ENCODE results near the gene NEDD9.
A peak's percentile ranks its signal among the peaks of the same experiment; 100 is the strongest.

Gene NEDD9

GRCh38 chr6:11224966-11225463, 7.5 kb downstream of the NEDD9 start:
- H3K4me1 ChIP-seq (ENCODE audit: control insufficient read depth, insufficient read depth, low read length, unreplicated experiment) = peaks cover 32% of the 10 kb centered on the region

GRCh38 chr6:11224252-11224965, 8.1 kb downstream of the NEDD9 start:
- Histone ChIP-seq H2AFZ (ENCODE audit: low read length, unreplicated experiment) (no peak overlapping the region), H3K4me1 (ENCODE audit: control insufficient read depth, insufficient read depth, low read length, unreplicated experiment) (peaks cover 26% of the 10 kb centered on the region), H3K36me3 (ENCODE audit: insufficient read depth, low read length) (peaks cover 3% of the 10 kb centered on the region; the same call in 1 of the 2 replicates), H3K27ac (ENCODE audit: low read depth, low read length) (peak overlapping the region; percentile 68), H3K27me3 (ENCODE audit: insufficient read depth, low read length) (no peaks in the 10 kb centered on the region), H3K79me2 (ENCODE audit: control insufficient read depth, insufficient read depth, low read length, unreplicated experiment) (peaks cover 60% of the 10 kb centered on the region), H3K4me3 (ENCODE audit: low read depth, low read length) (peak overlapping the region; percentile 30; the same call in 1 of the 2 replicates)

More at GRCh38 chr6:11224966-11225463, 7.5 kb downstream of the NEDD9 start:
- Histone ChIP-seq H3K27me3 (ENCODE audit: insufficient read depth, low read length) (no peaks in the 10 kb centered on the region), H3K27ac (ENCODE audit: low read depth, low read length) (peak overlapping the region; percentile 68), H3K79me2 (ENCODE audit: control insufficient read depth, insufficient read depth, low read length, unreplicated experiment) (peaks cover 65% of the 10 kb centered on the region), H3K4me3 (ENCODE audit: low read depth, low read length) (peak overlapping the region; percentile 30; the same call in 1 of the 2 replicates), H3K36me3 (ENCODE audit: insufficient read depth, low read length) (peaks cover 3% of the 10 kb centered on the region; the same call in 1 of the 2 replicates), H2AFZ (ENCODE audit: low read length, unreplicated experiment) (no peak overlapping the region)

GRCh38 chr6:11223286-11223864, 9.1 kb downstream of the NEDD9 start:
- peaks cover 3% of the 10 kb centered on the region; the same call in 1 of the 2 replicates for H3K36me3 ChIP-seq (ENCODE audit: insufficient read depth, low read length)
- H2AFZ ChIP-seq (ENCODE audit: low read length, unreplicated experiment) = no peak overlapping the region
- H3K4me3 ChIP-seq (ENCODE audit: low read depth, low read length) = no peak overlapping the region
- no peaks in the 10 kb centered on the region for H3K27me3 ChIP-seq (ENCODE audit: insufficient read depth, low read length)
- no peak overlapping the region for H3K27ac ChIP-seq (ENCODE audit: low read depth, low read length)
- peaks cover 52% of the 10 kb centered on the region for H3K79me2 ChIP-seq (ENCODE audit: control insufficient read depth, insufficient read depth, low read length, unreplicated experiment)
- peaks cover 18% of the 10 kb centered on the region for H3K4me1 ChIP-seq (ENCODE audit: control insufficient read depth, insufficient read depth, low read length, unreplicated experiment)

- peaks cover 3% of the 10 kb centered on the region; the same call in 1 of the 2 replicates for H3K36me3 ChIP-seq (ENCODE audit: insufficient read depth, low read length)
- H3K4me1 ChIP-seq (ENCODE audit: control insufficient read depth, insufficient read depth, low read length, unreplicated experiment) = peaks cover 18% of the 10 kb centered on the region
- H3K79me2 ChIP-seq (ENCODE audit: control insufficient read depth, insufficient read depth, low read length, unreplicated experiment) = peaks cover 46% of the 10 kb centered on the region
- no peak overlapping the region for H3K4me3 ChIP-seq (ENCODE audit: low read depth, low read length)
- no peak overlapping the region for H3K27ac ChIP-seq (ENCODE audit: low read depth, low read length)
- H3K27me3 ChIP-seq (ENCODE audit: insufficient read depth, low read length) = no peaks in the 10 kb centered on the region
- no peak overlapping the region for H2AFZ ChIP-seq (ENCODE audit: low read length, unreplicated experiment)
These were observed 9.8 kb downstream of the NEDD9 start for GRCh38 chr6:11222385-11223277.

GRCh38 chr6:11221623-11222384, 10.7 kb downstream of the NEDD9 start:
- Histone ChIP-seq H3K27me3 (ENCODE audit: insufficient read depth, low read length) (no peaks in the 10 kb centered on the region), H3K27ac (ENCODE audit: low read depth, low read length) (no peak overlapping the region), H3K79me2 (ENCODE audit: control insufficient read depth, insufficient read depth, low read length, unreplicated experiment) (peaks cover 38% of the 10 kb centered on the region)

GRCh38 chr6:11219400-11219834, 13.1 kb downstream of the NEDD9 start:
- H3K27me3 ChIP-seq (ENCODE audit: insufficient read depth, low read length) = no peaks in the 10 kb centered on the region
- no peak overlapping the region for H3K4me3 ChIP-seq (ENCODE audit: low read depth, low read length)
- H3K36me3 ChIP-seq (ENCODE audit: insufficient read depth, low read length) = peaks cover 7% of the 10 kb centered on the region; the same call in 1 of the 2 replicates
- H2AFZ ChIP-seq (ENCODE audit: low read length, unreplicated experiment) = no peak overlapping the region
- peaks cover 5% of the 10 kb centered on the region for H3K4me1 ChIP-seq (ENCODE audit: control insufficient read depth, insufficient read depth, low read length, unreplicated experiment)
- H3K27ac ChIP-seq (ENCODE audit: low read depth, low read length) = no peak overlapping the region
- H3K79me2 ChIP-seq (ENCODE audit: control insufficient read depth, insufficient read depth, low read length, unreplicated experiment) = peaks cover 29% of the 10 kb centered on the region

More at GRCh38 chr6:11221623-11222384, 10.7 kb downstream of the NEDD9 start:
- peaks cover 15% of the 10 kb centered on the region for H3K4me1 ChIP-seq (ENCODE audit: control insufficient read depth, insufficient read depth, low read length, unreplicated experiment)
- no peak overlapping the region for H2AFZ ChIP-seq (ENCODE audit: low read length, unreplicated experiment)
- H3K36me3 ChIP-seq (ENCODE audit: insufficient read depth, low read length) = peaks cover 3% of the 10 kb centered on the region; the same call in 1 of the 2 replicates
- H3K4me3 ChIP-seq (ENCODE audit: low read depth, low read length) = no peak overlapping the region

- peaks cover 24% of the 10 kb centered on the region for H3K79me2 ChIP-seq (ENCODE audit: control insufficient read depth, insufficient read depth, low read length, unreplicated experiment)
These were observed 13.7 kb downstream of the NEDD9 start for GRCh38 chr6:11218538-11219399.

GRCh38 chr6:11218102-11218442, 14.4 kb downstream of the NEDD9 start:
- Histone ChIP-seq H3K79me2 (ENCODE audit: control insufficient read depth, insufficient read depth, low read length, unreplicated experiment) (peaks cover 22% of the 10 kb centered on the region), H3K27ac (ENCODE audit: low read depth, low read length) (no peak overlapping the region), H2AFZ (ENCODE audit: low read length, unreplicated experiment) (no peak overlapping the region), H3K4me3 (ENCODE audit: low read depth, low read length) (no peak overlapping the region), H3K27me3 (ENCODE audit: insufficient read depth, low read length) (no peaks in the 10 kb centered on the region), H3K36me3 (ENCODE audit: insufficient read depth, low read length) (peaks cover 4% of the 10 kb centered on the region; the same call in 1 of the 2 replicates), H3K4me1 (ENCODE audit: control insufficient read depth, insufficient read depth, low read length, unreplicated experiment) (peaks cover 8% of the 10 kb centered on the region)

More at GRCh38 chr6:11218538-11219399, 13.7 kb downstream of the NEDD9 start:
- Histone ChIP-seq H3K4me1 (ENCODE audit: control insufficient read depth, insufficient read depth, low read length, unreplicated experiment) (peaks cover 1% of the 10 kb centered on the region), H2AFZ (ENCODE audit: low read length, unreplicated experiment) (no peak overlapping the region), H3K27ac (ENCODE audit: low read depth, low read length) (no peak overlapping the region), H3K4me3 (ENCODE audit: low read depth, low read length) (no peak overlapping the region), H3K27me3 (ENCODE audit: insufficient read depth, low read length) (no peaks in the 10 kb centered on the region), H3K36me3 (ENCODE audit: insufficient read depth, low read length) (peaks cover 4% of the 10 kb centered on the region; the same call in 1 of the 2 replicates)

GRCh38 chr6:11217360-11218101, 14.9 kb downstream of the NEDD9 start:
- H3K79me2 ChIP-seq (ENCODE audit: control insufficient read depth, insufficient read depth, low read length, unreplicated experiment) = peaks cover 22% of the 10 kb centered on the region
- H3K27ac ChIP-seq (ENCODE audit: low read depth, low read length) = no peak overlapping the region
- no peak overlapping the region for H2AFZ ChIP-seq (ENCODE audit: low read length, unreplicated experiment)
- no peaks in the 10 kb centered on the region for H3K27me3 ChIP-seq (ENCODE audit: insufficient read depth, low read length)
- H3K4me1 ChIP-seq (ENCODE audit: control insufficient read depth, insufficient read depth, low read length, unreplicated experiment) = peaks cover 14% of the 10 kb centered on the region
- H3K36me3 ChIP-seq (ENCODE audit: insufficient read depth, low read length) = peaks cover 4% of the 10 kb centered on the region; the same call in 1 of the 2 replicates
- H3K4me3 ChIP-seq (ENCODE audit: low read depth, low read length) = no peak overlapping the region
